DOHH2 (cell line): ENCODE data around the gene SUCLA2.

Experiments used
- CTCF ChIP-seq: fragments of 200-600 bp; sonication (generic); IDR thresholded peaks from one replicate; pipeline ENCODE4 v1.5.1; 2014; ENCODE audit warnings: antibody characterized with exemption, mild to moderate bottlenecking, low read depth, low read length; ENCODE audit not compliant: poor library complexity, severe bottlenecking
- EZH2phosphoT487 ChIP-seq: fragments of 200-600 bp; sonication (generic); IDR thresholded peaks from 2 replicates; pipeline ENCODE4 v1.6.1; 2017; ENCODE audit warnings: borderline replicate concordance, mild to moderate bottlenecking, antibody characterized with exemption, low read length, moderate library complexity, mixed read lengths

DNA sequence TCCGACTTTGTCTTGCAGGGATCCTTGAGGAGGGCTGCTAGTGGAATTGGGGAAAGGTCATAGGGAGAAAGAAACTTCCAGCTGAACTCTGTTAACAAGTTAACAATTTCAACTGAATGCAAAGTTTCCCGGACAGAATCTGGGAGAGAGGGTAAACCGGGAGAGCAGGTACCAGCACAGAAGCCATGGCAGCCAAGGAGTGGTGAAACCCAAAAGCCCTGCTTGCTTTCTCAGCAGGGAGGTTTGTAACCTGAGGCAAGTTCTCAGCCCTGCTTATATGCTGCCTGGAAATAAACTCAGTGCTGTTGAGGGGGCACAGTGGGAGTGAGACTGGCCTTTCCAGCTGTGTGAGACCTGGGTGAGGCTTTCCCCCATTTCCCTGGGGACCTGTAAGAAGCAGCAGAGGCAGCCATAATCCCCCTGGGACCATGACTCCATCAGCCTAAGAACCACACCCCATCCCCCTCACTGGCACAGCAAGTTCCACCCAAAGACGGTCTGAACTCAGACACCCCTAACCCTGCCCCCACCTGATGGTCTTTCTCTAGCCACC, 84.0 kb downstream of the SUCLA2 start:
- TF ChIP-seq CTCF = no peak
- no peak for TF ChIP-seq EZH2phosphoT487
